IPS DF 4.7 (cell line): ENCODE results near the gene CCL15.
A peak's percentile ranks its signal among the peaks of the same experiment; 100 is the strongest.
"Not testable (repeated sequence)": the region's sequence is repeated elsewhere in the genome, so short reads cannot be mapped to it uniquely, and the experiment has no call there.

Experiments
- DNase-seq: peaks from one replicate; pipeline ENCODE4 v3.0.0-alpha.2; 2013; ENCODE audit warnings: low spot score; ENCODE audit errors: extremely low read depth

The CCL15 gene

DNA sequence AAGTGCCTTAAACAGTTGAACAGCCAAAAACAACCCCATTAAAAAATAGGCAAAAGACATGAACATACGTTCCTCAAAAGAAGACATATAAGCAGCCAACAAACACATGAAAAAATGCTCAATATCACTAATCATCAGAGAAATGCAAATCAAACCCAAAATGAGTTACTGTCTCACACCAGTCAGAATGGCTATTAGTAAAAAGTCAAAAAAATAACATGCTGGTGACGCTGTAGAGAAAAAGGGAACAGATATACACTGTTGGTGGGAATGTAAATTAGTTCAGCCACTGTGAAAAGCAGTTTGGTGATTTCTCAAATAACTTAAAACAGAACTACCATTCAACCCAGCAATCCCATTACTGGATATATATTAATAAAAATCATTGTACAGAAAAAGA is 6.0 kb downstream of the CCL15 start:
- DNase-seq = not testable (repeated sequence)

- DNase-seq = no peak
Observed at GRCh38 chr17:35991075-35991474, 10.3 kb downstream of the CCL15 start.

DNA sequence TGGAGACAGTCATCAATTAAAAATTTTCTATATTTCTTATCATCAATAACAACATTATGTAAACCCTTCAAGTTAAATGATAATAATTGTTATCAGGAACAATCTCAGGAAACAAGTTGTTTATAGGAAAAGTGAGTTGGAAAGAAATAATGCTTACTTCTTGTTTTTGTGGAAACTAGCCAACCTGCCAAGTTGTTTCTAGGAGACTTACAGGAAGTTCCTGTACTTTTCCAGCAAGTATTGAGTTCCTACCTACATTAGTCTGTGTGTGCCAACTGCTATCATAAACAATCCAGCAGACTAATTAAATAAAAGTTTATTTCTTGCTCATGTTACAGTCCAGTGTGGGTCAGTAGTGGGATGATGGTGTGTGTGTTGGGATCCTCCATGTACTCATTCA is 13.2 kb downstream of the CCL15 start:
- DNase-seq = no peak

DNA sequence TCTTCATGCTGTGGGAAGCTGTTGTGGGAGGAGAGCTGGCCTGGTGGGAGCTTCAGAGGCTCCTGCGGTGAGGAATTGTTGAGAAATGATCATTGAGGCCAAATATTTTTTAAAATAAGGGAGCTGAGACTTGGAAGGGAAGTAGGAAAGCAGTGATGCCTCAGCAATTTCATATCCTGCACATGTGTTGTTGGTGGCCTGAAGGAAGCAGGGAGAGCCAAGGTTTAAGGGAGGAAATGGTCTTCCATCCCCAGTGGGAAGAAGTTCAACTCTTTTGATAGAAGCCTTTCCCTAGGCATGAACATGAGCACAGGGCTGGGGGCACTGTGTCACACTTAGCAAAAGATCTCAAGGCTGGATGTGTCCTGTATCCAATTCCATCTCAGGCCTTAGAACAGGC is 14.7 kb downstream of the CCL15 start, which contains the start of gene CCL14:
Gene CCL14 (minus strand): TSS at position 87 of the 400 bp plus-strand sequence. CDS start 80 bp downstream, at position 7.
- DNase-seq = no peak

GRCh38 chr17:35984140-35984539 is 17.2 kb downstream of the CCL15 start:
- DNase-seq = no peak

DNA sequence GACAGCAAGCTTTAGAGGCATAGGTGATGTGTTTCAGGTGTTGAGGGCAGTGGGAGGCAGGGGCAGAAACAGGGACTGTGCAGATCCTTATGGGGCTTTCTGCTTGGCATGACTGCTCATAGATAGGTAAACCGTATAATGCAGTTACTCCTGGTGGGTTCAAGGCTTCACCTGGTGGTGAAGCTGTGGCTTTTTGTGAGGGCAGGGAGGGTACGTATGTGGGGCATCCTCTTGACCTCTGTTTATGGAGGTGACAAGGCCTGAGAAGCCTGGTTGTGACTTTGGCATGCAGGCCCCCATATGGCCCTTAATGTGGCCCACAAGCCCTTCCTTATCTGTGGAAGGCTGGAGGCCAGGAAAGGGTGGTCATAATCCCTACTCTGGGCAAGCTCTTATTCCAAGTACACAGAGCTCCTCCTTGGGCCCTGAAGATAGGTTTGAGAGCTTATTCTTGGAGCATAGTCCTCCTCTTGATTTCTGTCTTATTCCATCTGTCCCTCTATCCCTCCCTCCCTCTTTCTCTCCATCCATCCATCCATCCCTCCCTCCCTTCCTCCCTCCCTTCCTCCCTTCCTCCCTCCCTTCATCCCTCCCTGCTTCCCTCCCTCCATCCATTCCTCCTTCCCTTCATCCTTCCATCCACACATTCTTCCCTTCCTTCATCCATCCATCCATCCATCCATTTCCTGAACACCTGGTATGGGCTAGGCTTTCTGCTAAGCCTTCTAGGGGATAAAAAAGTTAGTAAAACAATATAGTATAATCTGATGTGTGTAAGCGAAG is 18.8 kb downstream of the CCL15 start:
- DNase-seq = no peak

GRCh38 chr17:35981908-35982330 is 19.4 kb downstream of the CCL15 start:
- DNase-seq = no peak

DNA sequence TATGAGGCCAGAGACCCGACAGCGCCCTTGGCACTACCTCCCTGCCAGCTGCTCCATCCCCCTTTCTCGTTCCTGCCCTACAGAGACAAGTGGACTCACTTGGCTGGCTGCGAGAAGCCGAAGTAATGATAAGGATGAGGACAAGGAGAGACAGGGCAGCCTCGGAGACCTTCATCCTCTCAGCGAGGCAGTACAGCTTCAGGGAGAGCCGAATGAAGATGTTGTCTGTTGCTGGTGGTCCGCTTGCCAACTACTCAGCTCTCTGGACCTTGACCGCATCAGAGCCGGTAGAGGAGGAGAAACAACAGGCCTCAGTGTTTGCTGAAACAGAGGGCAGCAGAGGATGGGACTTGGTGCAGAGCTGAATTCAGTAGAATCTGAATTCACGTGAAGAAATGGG is 20.1 kb downstream of the CCL15 start, which contains the start of gene CCL16:
Gene CCL16 (minus strand): TSS at position 252 of the 400 bp plus-strand sequence. CDS start 77 bp downstream, at position 175.
- DNase-seq = no peak

DNA sequence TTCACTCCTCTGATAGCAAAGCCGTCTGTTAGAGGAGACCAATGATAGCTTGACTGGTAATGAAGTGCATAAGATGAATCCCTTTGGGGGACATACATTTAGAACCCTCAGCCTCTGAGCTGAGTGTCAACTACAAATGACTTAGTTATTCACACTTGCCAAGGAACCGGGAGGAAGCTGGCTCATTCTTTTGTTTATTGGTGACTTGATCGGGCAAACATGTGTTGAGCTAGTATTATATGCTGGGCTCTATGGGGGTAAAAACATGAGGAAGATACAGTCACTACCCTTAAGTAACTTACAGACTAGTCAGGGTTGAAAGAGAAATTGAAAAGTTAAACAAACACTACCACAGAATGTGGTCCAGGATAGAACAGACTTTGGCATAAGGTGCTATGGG is 23.0 kb downstream of the CCL15 start:
- no peak for DNase-seq

DNA sequence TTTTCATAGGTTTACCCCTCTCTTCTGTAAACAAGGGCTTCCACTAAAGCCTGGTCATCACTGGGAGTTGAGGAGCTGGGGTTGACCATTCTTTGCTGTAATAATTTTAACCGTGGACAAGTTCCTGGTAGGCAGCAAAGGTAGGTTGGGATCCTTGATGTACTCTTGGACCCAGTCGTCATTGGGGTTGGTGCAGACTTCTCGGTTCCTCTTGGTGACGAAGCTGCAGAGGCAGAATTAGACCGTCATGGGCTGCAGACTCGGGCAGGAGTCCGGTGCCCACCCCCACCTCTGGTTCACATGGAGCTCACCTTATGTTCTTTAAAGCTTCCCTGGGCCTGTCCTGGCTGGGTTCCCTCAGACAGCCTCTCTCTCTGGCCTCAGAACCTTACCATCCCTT is 23.8 kb downstream of the CCL15 start:
- no peak for DNase-seq

- DNase-seq = no peak
Observed at GRCh38 chr17:35973333-35974260, 27.8 kb downstream of the CCL15 start.

DNA sequence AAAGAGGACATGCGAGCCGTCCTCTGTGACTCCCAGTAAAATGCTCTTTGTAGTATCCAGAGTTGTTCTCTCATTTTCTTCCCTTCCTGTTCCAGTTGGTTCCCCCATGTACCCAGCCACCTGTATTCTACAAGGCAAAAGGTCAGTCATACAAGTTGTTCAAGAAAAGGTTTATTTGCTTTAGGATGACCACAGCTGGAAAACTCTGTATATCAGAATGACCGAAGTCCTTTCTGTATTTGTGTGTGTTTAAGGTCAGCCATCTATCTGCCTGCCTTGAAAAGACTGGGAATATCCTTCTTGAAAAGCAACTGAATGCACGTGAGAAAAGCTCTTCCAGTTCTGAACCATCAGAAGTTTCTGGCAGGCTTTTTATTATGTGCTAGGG is 28.4 kb downstream of the CCL15 start:
- no peak for DNase-seq

DNA sequence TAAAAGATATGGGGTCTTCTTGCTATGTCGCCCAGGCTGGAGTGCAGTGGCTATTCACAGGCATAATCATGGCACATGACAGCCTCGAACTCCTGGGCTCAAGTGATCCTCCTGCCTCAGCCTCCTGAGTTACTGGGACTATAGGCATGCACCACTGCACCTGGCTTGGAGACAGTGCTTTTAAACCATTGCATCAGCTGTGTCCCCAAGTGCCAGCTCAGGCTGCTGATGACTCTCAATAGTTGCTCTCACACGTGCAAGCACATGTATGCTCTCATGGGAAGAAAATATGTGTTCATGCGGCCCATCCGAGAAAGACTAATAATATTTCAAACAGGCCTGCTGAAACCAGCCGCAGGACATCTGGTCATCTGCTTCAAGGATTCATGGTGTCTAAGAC is 28.8 kb downstream of the CCL15 start:
- DNase-seq = no peak

GRCh38 chr17:35972066-35972465 is 29.3 kb downstream of the CCL15 start:
- DNase-seq = no peak

DNA sequence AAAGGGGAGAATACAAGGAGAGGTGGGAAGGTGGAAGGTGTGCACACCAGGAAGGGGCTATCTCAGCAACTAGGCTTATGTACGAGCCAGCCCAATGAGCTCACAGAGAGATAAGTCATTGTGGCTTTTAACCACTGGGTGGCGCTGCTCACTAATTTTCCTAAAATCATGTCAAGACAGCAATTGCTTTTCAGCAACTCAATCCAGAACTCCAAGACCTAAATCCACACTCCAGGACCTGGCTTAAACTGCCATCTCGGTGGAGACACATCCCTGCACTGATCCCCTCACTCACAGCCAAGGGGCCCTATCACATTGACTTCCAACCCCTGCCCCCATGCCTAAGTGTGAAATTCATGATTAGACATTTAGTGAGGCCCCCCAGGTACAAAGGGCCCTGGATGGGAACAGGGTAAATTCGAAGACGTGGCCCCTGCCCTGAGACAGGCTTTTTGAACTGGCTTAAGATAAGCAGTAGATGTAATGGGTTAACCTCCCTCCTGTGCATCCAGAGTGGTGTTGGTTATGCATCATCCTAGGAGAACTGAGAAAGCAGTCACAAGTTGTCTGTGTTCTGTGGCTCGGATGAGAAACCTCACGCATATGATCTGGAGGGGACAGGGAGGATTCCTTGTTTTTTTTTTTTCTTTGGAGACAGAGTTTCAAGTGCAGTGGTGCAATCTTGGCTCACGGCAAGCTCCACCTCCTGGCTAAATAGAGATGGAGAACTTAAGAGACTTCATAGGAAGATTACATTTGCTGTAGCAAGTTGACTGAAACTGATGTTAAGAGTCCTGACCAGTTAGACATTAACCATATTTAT is 31.6 kb downstream of the CCL15 start:
- DNase-seq = peak; percentile 56

DNA sequence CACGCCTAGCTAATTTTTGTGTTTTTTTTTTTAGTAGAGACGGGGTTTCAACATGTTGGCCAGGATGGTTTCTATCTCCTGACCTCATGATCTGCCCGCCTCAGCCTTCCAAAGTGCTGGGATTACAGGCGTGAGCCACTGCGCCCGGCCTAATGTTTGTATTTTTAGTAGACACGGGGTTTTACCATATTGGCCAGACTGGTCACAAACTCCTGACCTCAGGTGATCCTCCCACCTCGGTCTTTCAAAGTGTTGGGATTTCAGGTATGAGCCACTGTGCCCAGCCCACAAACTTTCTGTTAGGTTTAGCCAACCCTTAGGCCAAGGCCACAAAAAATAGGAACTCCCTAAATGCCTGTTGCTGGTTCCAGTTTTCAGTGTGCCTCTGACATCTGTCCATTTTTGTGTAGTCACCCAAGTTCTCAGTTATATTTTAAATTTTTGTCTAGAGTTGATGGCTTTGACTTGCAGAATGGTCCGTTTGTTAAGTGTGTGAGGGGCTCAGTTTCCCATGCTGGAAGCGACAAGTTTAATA is 32.8 kb downstream of the CCL15 start:
- no peak for DNase-seq

DNA sequence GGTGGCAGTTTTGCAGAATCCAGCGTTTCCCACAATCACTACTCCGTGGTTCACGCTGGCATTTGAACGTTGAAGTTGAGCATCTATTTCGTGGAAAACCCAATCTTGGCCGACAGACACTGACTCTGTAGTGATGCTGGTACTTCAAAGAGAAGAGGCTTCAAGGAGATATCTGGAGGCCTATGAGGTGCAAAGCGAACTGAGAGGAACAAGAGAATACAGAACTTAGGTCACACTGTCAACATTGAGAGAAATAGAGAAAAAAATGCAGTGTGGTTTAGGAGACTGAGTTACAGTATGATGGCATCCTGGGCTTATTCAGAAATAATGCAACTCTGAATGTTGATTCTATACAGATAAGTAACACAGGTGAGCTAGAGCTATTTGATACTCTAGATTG is 36.1 kb downstream of the CCL15 start:
- DNase-seq = no peak

GRCh38 chr17:35963663-35964062 is 37.7 kb downstream of the CCL15 start:
- no peak for DNase-seq

- no peak for DNase-seq
Observed at GRCh38 chr17:35953720-35954119, 47.6 kb downstream of the CCL15 start.

- no peak for DNase-seq
Observed at GRCh38 chr17:35949401-35949800, 52.0 kb downstream of the CCL15 start.

DNA sequence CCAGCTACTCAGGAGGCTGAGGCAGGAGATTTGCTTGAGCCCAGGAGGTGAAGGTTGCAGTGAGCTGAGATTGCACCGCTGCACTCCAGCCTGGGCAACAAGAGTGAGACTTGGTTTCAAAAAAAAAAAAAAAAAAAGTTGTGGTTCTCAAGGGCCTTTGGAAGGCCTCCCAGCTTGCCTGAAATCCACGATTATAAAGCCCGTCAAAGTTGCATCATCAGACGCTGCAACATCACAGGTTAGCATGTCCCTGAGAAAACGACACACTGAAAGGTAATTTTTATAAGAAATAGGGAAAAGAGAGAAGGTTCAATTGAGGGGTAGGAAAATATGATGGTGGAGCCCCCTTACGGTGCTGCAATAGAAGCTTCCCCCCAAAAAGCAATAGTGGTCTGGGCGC is 53.3 kb downstream of the CCL15 start:
- DNase-seq = no peak
